ENCODE results near the gene SLAMF6. TPM values are rescaled to one million over a fixed set of nuclear protein-coding genes. Genes with fewer than 3 reads are reported as not detected.
"Not testable (repeated sequence)": the region's sequence is repeated elsewhere in the genome, so short reads cannot be mapped to it uniquely, and the experiment has no call there.

SLAMF6 gene
- polyA plus RNA-seq, 2 of the 4 experiments (the other 2 are of a cell fraction), result not detected

GRCh38 chr1:160567341-160567740 lies 44.3 kb upstream of the SLAMF6 start:
- 77% methylated on average over 5 of the region's 5 CpGs for WGBS (ENCODE audit: missing lambda C conversion rate)
- peaks cover 4% of the 10 kb centered on the region; the same call in 1 of the 3 replicates for H3K9me3 ChIP-seq
- H3K27ac ChIP-seq, result no peak overlapping the region
- H3K4me3 ChIP-seq, result no peak overlapping the region
- no peak for FAIRE-seq
- no peaks in the 10 kb centered on the region for H3K4me1 ChIP-seq
- TF ChIP-seq CHD2 (IDR thresholded peaks at IDR 0.05; ENCODE audit: low read length, partially characterized antibody) (no peak), E2F6 (IDR thresholded peaks at IDR 0.05; ENCODE audit: borderline replicate concordance, low read depth) (no peak), CBX2 (IDR thresholded peaks at IDR 0.05; ENCODE audit: borderline replicate concordance, low read depth) (no peak), HOXA7 (CRISPR knock-in tag; IDR thresholded peaks at IDR 0.05) (no peak), RNF2 (IDR thresholded peaks at IDR 0.05; ENCODE audit: borderline replicate concordance, low read depth) (no peak), NR3C1 (IDR thresholded peaks at IDR 0.05) (no peak), MYC (IDR thresholded peaks at IDR 0.05; ENCODE audit: borderline replicate concordance, low read length) (no peak), JUN (IDR thresholded peaks at IDR 0.05) (no peak), ZC3H11A (IDR thresholded peaks at IDR 0.05) (no peak), POLR2AphosphoS2 (conservative IDR thresholded peaks at IDR 0.05; ENCODE audit: low read length) (no peak), USF2 (IDR thresholded peaks at IDR 0.05) (no peak), NPAS2 (CRISPR knock-in tag; IDR thresholded peaks at IDR 0.05; ENCODE audit: borderline replicate concordance) (no peak)
- DNase-seq (ENCODE audit: low read depth in 1 of 2, low spot score in 1 of 2), result no peak
- ChIA-PET POLR2A (interaction anchor here (0.5 kb wide), 1 partner anchor 47 kb away, joined by 3 read pairs; no protein-coding TSS in a partner anchor), CTCF (interaction anchor here (1.5 to 1.6 kb wide), 2 partner anchors 26 to 39 kb away, joined by 3 read pairs; no protein-coding TSS in a partner anchor)
- ATAC-seq, result no peak
- H3K4me2 ChIP-seq, result no peak overlapping the region

- H3K27ac ChIP-seq, result no peak overlapping the region
- POLR2A ChIA-PET, result no interaction called here
- no peak overlapping the region for H3K4me3 ChIP-seq
- H3K4me1 ChIP-seq, result no peaks in the 10 kb centered on the region
- H3K4me2 ChIP-seq, result no peak overlapping the region
- TF ChIP-seq NR3C1 (IDR thresholded peaks at IDR 0.05), result no peak
- TF ChIP-seq HEYL (CRISPR knock-in tag; IDR thresholded peaks at IDR 0.05), result no peak
- no peak for TF ChIP-seq ELK1 (IDR thresholded peaks at IDR 0.05; ENCODE audit: low read depth, low read length)
- no peak for TF ChIP-seq TP53 (CRISPR knock-in tag; IDR thresholded peaks at IDR 0.05)
- TF ChIP-seq GATA3 (IDR thresholded peaks at IDR 0.05; ENCODE audit: borderline replicate concordance), result no peak
- no peak for TF ChIP-seq CHD2 (IDR thresholded peaks at IDR 0.05; ENCODE audit: low read length, partially characterized antibody)
- no peak for TF ChIP-seq MAZ (IDR thresholded peaks at IDR 0.05; ENCODE audit: borderline replicate concordance, low read depth, low read length)
- peaks cover 4% of the 10 kb centered on the region; the same call in 1 of the 3 replicates for H3K9me3 ChIP-seq
- ATAC-seq (no peak), FAIRE-seq (no peak), DNase-seq (ENCODE audit: low read depth in 1 of 2, low spot score in 1 of 2) (no peak)
- WGBS (ENCODE audit: missing lambda C conversion rate), result 60% methylated on average over 4 of the region's 4 CpGs
- CTCF ChIA-PET, result interaction anchor here (0.8 kb wide), 1 partner anchor 12 kb away, joined by 3 read pairs; no protein-coding TSS in a partner anchor
Measured at GRCh38 chr1:160565564-160565963, 42.5 kb upstream of the SLAMF6 start.

- 0% methylated on average over 1 of the region's 1 CpG for WGBS (ENCODE audit: missing lambda C conversion rate)
Measured at GRCh38 chr1:160563230-160563629, 40.2 kb upstream of the SLAMF6 start.

GRCh38 chr1:160562745-160563144 lies 39.7 kb upstream of the SLAMF6 start:
- H3K4me3 ChIP-seq; FAIRE-seq; POLR2A ChIA-PET; H3K27ac ChIP-seq; H3K4me1 ChIP-seq; ATAC-seq; CTCF ChIA-PET; H3K4me2 ChIP-seq; H3K9me3 ChIP-seq; DNase-seq (ENCODE audit: low read depth in 1 of 2, low spot score in 1 of 2): not testable (repeated sequence)
- 10% methylated on average over 2 of the region's 2 CpGs for WGBS (ENCODE audit: missing lambda C conversion rate)

More at GRCh38 chr1:160563230-160563629, 40.2 kb upstream of the SLAMF6 start:
- H3K4me1 ChIP-seq; H3K27ac ChIP-seq; H3K9me3 ChIP-seq; H3K4me3 ChIP-seq; ATAC-seq; CTCF ChIA-PET; POLR2A ChIA-PET; DNase-seq (ENCODE audit: low read depth in 1 of 2, low spot score in 1 of 2); H3K4me2 ChIP-seq; FAIRE-seq: not testable (repeated sequence)

Data from A549 (cell line).